ENCODE results near the gene NAA25. TPM values are rescaled to one million over a fixed set of nuclear protein-coding genes. Genes with fewer than 3 reads are reported as not detected.

Gene NAA25
- total RNA-seq, 1 donor from 2014 or later: 14.1 TPM

GRCh38 chr12:112097641-112098040 is 10.9 kb downstream of the NAA25 start:
- H3K4me3 Mint-ChIP-seq (ENCODE audit: unreplicated experiment): no peak overlapping the region
- no peak for DNase-seq (ENCODE audit: low spot score)
- peaks cover 14% of the 10 kb centered on the region for H3K4me1 Mint-ChIP-seq (ENCODE audit: low read depth)
- no peaks in the 10 kb centered on the region for H3K9me3 Mint-ChIP-seq (ENCODE audit: low read depth)
- H3K27ac Mint-ChIP-seq (ENCODE audit: unreplicated experiment): peak overlapping the region; percentile 22
- H3K36me3 Mint-ChIP-seq (ENCODE audit: low read depth): peaks cover 9% of the 10 kb centered on the region
- H3K27me3 Mint-ChIP-seq (ENCODE audit: low read depth): no peaks in the 10 kb centered on the region
- TF ChIP-seq CTCF (IDR thresholded peaks at IDR 0.05): no peak

- TF ChIP-seq CTCF (IDR thresholded peaks at IDR 0.05): no peak
- no peak for DNase-seq (ENCODE audit: low spot score)
- H3K27ac Mint-ChIP-seq (ENCODE audit: unreplicated experiment): peak overlapping the region; percentile 18
- H3K27me3 Mint-ChIP-seq (ENCODE audit: low read depth): no peaks in the 10 kb centered on the region
- peaks cover 9% of the 10 kb centered on the region for H3K36me3 Mint-ChIP-seq (ENCODE audit: low read depth)
- no peak overlapping the region for H3K4me3 Mint-ChIP-seq (ENCODE audit: unreplicated experiment)
- H3K4me1 Mint-ChIP-seq (ENCODE audit: low read depth): peaks cover 14% of the 10 kb centered on the region
- H3K9me3 Mint-ChIP-seq (ENCODE audit: low read depth): no peaks in the 10 kb centered on the region
Observed at GRCh38 chr12:112096667-112097066, 11.9 kb downstream of the NAA25 start.

- Mint-ChIP-seq H3K9me3 (ENCODE audit: low read depth) (no peaks in the 10 kb centered on the region), H3K4me1 (ENCODE audit: low read depth) (peaks cover 14% of the 10 kb centered on the region), H3K4me3 (ENCODE audit: unreplicated experiment) (no peak overlapping the region), H3K36me3 (ENCODE audit: low read depth) (peaks cover 10% of the 10 kb centered on the region), H3K27me3 (ENCODE audit: low read depth) (no peaks in the 10 kb centered on the region), H3K27ac (ENCODE audit: unreplicated experiment) (peak overlapping the region; percentile 24)
- no peak for DNase-seq (ENCODE audit: low spot score)
- no peak for TF ChIP-seq CTCF (IDR thresholded peaks at IDR 0.05)
Observed at GRCh38 chr12:112096070-112096469, 12.5 kb downstream of the NAA25 start.

GRCh38 chr12:112091563-112091962 is 17.0 kb downstream of the NAA25 start:
- H3K27me3 Mint-ChIP-seq (ENCODE audit: low read depth): no peaks in the 10 kb centered on the region
- H3K27ac Mint-ChIP-seq (ENCODE audit: unreplicated experiment): no peak overlapping the region
- no peak overlapping the region for H3K4me3 Mint-ChIP-seq (ENCODE audit: unreplicated experiment)
- no peak for TF ChIP-seq CTCF (IDR thresholded peaks at IDR 0.05)
- peak; percentile 22 for DNase-seq (ENCODE audit: low spot score)
- H3K9me3 Mint-ChIP-seq (ENCODE audit: low read depth): no peaks in the 10 kb centered on the region
- peaks cover 10% of the 10 kb centered on the region for H3K4me1 Mint-ChIP-seq (ENCODE audit: low read depth)
- peaks cover 13% of the 10 kb centered on the region for H3K36me3 Mint-ChIP-seq (ENCODE audit: low read depth)

GRCh38 chr12:112087851-112088250 is 20.7 kb downstream of the NAA25 start:
- no peak for TF ChIP-seq CTCF (IDR thresholded peaks at IDR 0.05)
- no peak for DNase-seq (ENCODE audit: low spot score)
- peaks cover 7% of the 10 kb centered on the region for H3K4me1 Mint-ChIP-seq (ENCODE audit: low read depth)
- H3K27me3 Mint-ChIP-seq (ENCODE audit: low read depth): no peaks in the 10 kb centered on the region
- H3K9me3 Mint-ChIP-seq (ENCODE audit: low read depth): no peaks in the 10 kb centered on the region
- H3K4me3 Mint-ChIP-seq (ENCODE audit: unreplicated experiment): no peak overlapping the region
- H3K36me3 Mint-ChIP-seq (ENCODE audit: low read depth): peaks cover 14% of the 10 kb centered on the region
- no peak overlapping the region for H3K27ac Mint-ChIP-seq (ENCODE audit: unreplicated experiment)

All from chondrocyte (in vitro differentiated cells).